ENCODE data around the gene MAN2B1.
"Not testable (repeated sequence)": the region's sequence is repeated elsewhere in the genome, so short reads cannot be mapped to it uniquely, and the experiment has no call there.

MAN2B1 gene

GRCh38 chr19:12681074-12681987 is 14.8 kb upstream of the MAN2B1 start, which contains the start of gene DHPS:
Gene DHPS, minus strand, starts transcription at chr19:12681880. Its CDS starts 114 bp downstream, at chr19:12681766.
- H3K9me3 ChIP-seq (replicated peaks in 1 of 11): no peaks in the 10 kb centered on the region
- peak within 1 kb of the TSS; percentile 67 to 89 (median 83) for H3K4me2 ChIP-seq
- H3K4me3 ChIP-seq: peak within 1 kb of the TSS; percentile 72 to 96 (median 82)
- TF ChIP-seq Cebpa-rat (IDR thresholded peaks at IDR 0.05): peak in 9 of 11 experiments; percentile 48 to 89 (median 83); a peak in 15 of 22 replicates
- H3K27me3 ChIP-seq: no peaks in the 10 kb centered on the region
- H3K4me1 ChIP-seq: peaks cover 15 to 38% (median 28%) of the 10 kb centered on the region in 10 experiments
- H3K27ac ChIP-seq: peak within 1 kb of the TSS; percentile 90 to 100 (median 99)
- peaks cover 22 to 47% (median 36%) of the 10 kb centered on the region in 11 experiments; a peak in 21 of 22 replicates for H4K20me1 ChIP-seq
- H3K36me3 ChIP-seq: peaks cover 37 to 40% (median 40%) of the 10 kb centered on the region in 11 experiments
- H3K9ac ChIP-seq: peak within 1 kb of the TSS; percentile 92 to 100 (median 98)

GRCh38 chr19:12680034-12680433 is 13.5 kb upstream of the MAN2B1 start:
- peaks cover 15 to 32% (median 25%) of the 10 kb centered on the region in 10 experiments for H3K4me1 ChIP-seq
- H3K36me3 ChIP-seq: peaks cover 50 to 53% (median 53%) of the 10 kb centered on the region in 11 experiments
- peaks cover 32 to 59% (median 49%) of the 10 kb centered on the region in 11 experiments; a peak in 21 of 22 replicates for H4K20me1 ChIP-seq
- no peaks in the 10 kb centered on the region for H3K9me3 ChIP-seq (replicated peaks in 1 of 11)
- H3K9ac ChIP-seq: peak overlapping the region in 10 of 11 experiments; percentile 97 to 100 (median 98); a peak in 18 of 22 replicates
- H3K27me3 ChIP-seq: no peaks in the 10 kb centered on the region
- peak overlapping the region; percentile 67 to 89 (median 83) for H3K4me2 ChIP-seq
- H3K4me3 ChIP-seq: peak overlapping the region in 9 of 10 experiments; percentile 75 to 96 (median 82); a peak in 15 of 20 replicates
- peak overlapping the region in 4 of 11 experiments; percentile 98 to 100 (median 99); a peak in 4 of 22 replicates for H3K27ac ChIP-seq
- no peak for TF ChIP-seq Cebpa-rat (IDR thresholded peaks at IDR 0.05)

GRCh38 chr19:12678039-12678438 is 11.5 kb upstream of the MAN2B1 start:
- peaks cover 37 to 77% (median 69%) of the 10 kb centered on the region in 11 experiments; a peak in 21 of 22 replicates for H4K20me1 ChIP-seq
- peaks cover 70 to 73% (median 73%) of the 10 kb centered on the region in 11 experiments for H3K36me3 ChIP-seq
- H3K27me3 ChIP-seq; H3K9ac ChIP-seq; H3K9me3 ChIP-seq (replicated peaks in 1 of 11); H3K27ac ChIP-seq; H3K4me3 ChIP-seq; H3K4me2 ChIP-seq: not testable (repeated sequence)
- peaks cover 17 to 32% (median 25%) of the 10 kb centered on the region in 10 experiments for H3K4me1 ChIP-seq

DNA sequence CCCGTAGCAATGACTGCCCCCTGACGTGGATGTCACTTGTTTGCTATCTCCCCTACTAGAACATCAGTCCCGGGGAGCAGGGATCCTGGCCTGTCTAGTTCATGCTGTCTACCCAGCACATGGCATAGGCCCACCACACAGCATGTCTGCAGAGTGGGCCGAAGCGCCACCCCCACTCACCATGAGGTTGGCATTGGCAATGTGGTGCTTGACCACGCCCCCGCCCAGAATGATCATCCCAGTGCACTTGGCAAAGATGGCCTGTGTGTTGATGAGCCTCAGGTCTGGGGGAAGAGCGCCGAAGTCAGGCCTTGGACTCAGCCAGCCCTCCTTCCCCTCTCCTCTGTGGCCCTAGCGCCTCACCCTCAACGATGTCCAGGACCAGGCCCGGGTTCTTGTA is 10.4 kb upstream of the MAN2B1 start:
- no peaks in the 10 kb centered on the region for H3K9me3 ChIP-seq (replicated peaks in 1 of 11)
- no peak overlapping the region for H3K4me3 ChIP-seq
- H3K9ac ChIP-seq: 0 out of 22 replicates have a peak overlapping the region, but pooled peaks of 1 of the 11 experiments have one; percentile 18
- no peak overlapping the region for H3K27ac ChIP-seq
- H3K4me1 ChIP-seq: peaks cover 12 to 26% (median 19%) of the 10 kb centered on the region in 10 experiments
- H3K4me2 ChIP-seq: no peak overlapping the region
- peaks cover 37 to 88% (median 78%) of the 10 kb centered on the region in 11 experiments; a peak in 21 of 22 replicates for H4K20me1 ChIP-seq
- H3K36me3 ChIP-seq: peaks cover 78 to 83% (median 81%) of the 10 kb centered on the region in 11 experiments
- no peak for TF ChIP-seq Cebpa-rat (IDR thresholded peaks at IDR 0.05)
- H3K27me3 ChIP-seq: no peaks in the 10 kb centered on the region

DNA sequence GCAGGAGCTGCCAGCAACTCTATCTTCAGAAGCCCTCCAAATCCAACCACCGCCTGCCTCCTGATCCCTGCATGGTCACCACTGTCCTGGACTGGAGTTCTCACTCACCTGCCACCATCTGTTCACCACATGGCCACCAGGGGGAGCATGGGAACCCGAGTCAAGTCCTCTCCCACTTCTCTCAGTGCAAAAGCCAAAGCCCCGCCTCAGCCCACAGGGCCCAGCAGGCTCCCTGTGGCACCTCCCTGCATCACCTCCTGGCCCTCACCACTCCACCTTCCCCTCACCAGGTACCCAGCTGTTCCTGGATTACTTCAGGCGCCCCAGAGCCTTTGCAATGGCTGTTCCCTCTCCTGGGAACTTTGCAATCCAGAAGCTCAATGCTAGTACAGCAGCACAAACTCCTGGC is 9.8 kb upstream of the MAN2B1 start:
- Histone ChIP-seq H3K27me3 (no peaks in the 10 kb centered on the region), H3K4me3 (no peak overlapping the region), H3K4me1 (peaks cover 12 to 29% (median 19%) of the 10 kb centered on the region in 10 experiments), H3K4me2 (no peak overlapping the region), H3K9me3 (replicated peaks in 1 of 11) (no peaks in the 10 kb centered on the region), H4K20me1 (peaks cover 37 to 91% (median 78%) of the 10 kb centered on the region in 11 experiments; a peak in 21 of 22 replicates), H3K9ac (no peak overlapping the region), H3K27ac (no peak overlapping the region), H3K36me3 (peaks cover 78 to 89% (median 85%) of the 10 kb centered on the region in 11 experiments)
- no peak for TF ChIP-seq Cebpa-rat (IDR thresholded peaks at IDR 0.05)

DNA sequence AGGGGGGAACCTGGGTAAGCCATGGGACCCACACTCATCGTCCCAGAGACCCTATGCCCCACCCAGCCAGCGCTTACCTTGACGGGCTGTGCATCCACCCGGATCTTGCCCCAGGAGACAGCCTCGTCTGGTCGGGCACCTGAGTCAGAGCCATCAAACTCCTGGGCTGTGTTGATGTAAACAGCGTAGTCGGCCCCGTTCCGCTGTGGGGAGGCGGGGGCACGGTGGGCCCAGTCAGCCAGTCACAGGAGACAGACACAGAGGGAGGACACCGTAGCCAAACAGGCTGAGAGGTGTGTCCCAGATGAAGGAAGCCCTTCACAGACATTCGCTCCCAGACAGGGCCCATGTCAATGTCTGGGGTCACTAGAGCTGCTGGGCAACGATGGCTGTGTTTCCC is 9.4 kb upstream of the MAN2B1 start:
- Histone ChIP-seq H3K36me3 (peaks cover 80 to 93% (median 86%) of the 10 kb centered on the region in 11 experiments), H3K9me3 (replicated peaks in 1 of 11) (no peaks in the 10 kb centered on the region), H4K20me1 (peaks cover 37 to 90% (median 77%) of the 10 kb centered on the region in 11 experiments; a peak in 21 of 22 replicates), H3K4me2 (no peak overlapping the region), H3K4me3 (no peak overlapping the region), H3K4me1 (peaks cover 13 to 30% (median 21%) of the 10 kb centered on the region in 10 experiments), H3K9ac (no peak overlapping the region), H3K27me3 (no peaks in the 10 kb centered on the region), H3K27ac (no peak overlapping the region)
- TF ChIP-seq Cebpa-rat (IDR thresholded peaks at IDR 0.05): no peak

GRCh38 chr19:12675399-12675798 is 8.9 kb upstream of the MAN2B1 start:
- peaks cover 33 to 89% (median 72%) of the 10 kb centered on the region in 11 experiments; a peak in 21 of 22 replicates for H4K20me1 ChIP-seq
- no peak overlapping the region for H3K4me3 ChIP-seq
- no peaks in the 10 kb centered on the region for H3K27me3 ChIP-seq
- H3K27ac ChIP-seq: no peak overlapping the region
- peaks cover 14 to 31% (median 23%) of the 10 kb centered on the region in 10 experiments for H3K4me1 ChIP-seq
- no peak for TF ChIP-seq Cebpa-rat (IDR thresholded peaks at IDR 0.05)
- H3K9me3 ChIP-seq (replicated peaks in 1 of 11): no peaks in the 10 kb centered on the region
- no peak overlapping the region for H3K9ac ChIP-seq
- H3K4me2 ChIP-seq: no peak overlapping the region
- peaks cover 80 to 99% (median 86%) of the 10 kb centered on the region in 11 experiments for H3K36me3 ChIP-seq

GRCh38 chr19:12672744-12673143 is 6.2 kb upstream of the MAN2B1 start:
- Histone ChIP-seq H3K9ac (no peak overlapping the region), H3K36me3 (peaks cover 54 to 82% (median 69%) of the 10 kb centered on the region in 11 experiments)
- no peak for TF ChIP-seq Cebpa-rat (IDR thresholded peaks at IDR 0.05)

More at GRCh38 chr19:12672744-12673143, 6.2 kb upstream of the MAN2B1 start:
- Histone ChIP-seq H3K9me3 (replicated peaks in 1 of 11) (no peaks in the 10 kb centered on the region), H3K27ac (no peak overlapping the region), H3K27me3 (no peaks in the 10 kb centered on the region), H3K4me1 (peaks cover 21 to 34% (median 28%) of the 10 kb centered on the region in 10 experiments), H4K20me1 (peaks cover 22 to 78% (median 54%) of the 10 kb centered on the region in 11 experiments; a peak in 21 of 22 replicates), H3K4me2 (no peak overlapping the region), H3K4me3 (no peak overlapping the region)
